BJ (cell line): Measurements from ENCODE around the gene PLXNB2. TPM values are rescaled to one million over a fixed set of nuclear protein-coding genes. Genes with fewer than 3 reads are reported as not detected.
A peak's percentile ranks its signal among the peaks of the same experiment; 100 is the strongest.

Experiments
- CTCF ChIA-PET: fragments of 350-600 bp; formaldehyde crosslinking; extraction: SDS; loops from one replicate; lab custom pipeline; 2021; ENCODE audit warnings: antibody characterized with exemption, inconsistent platforms; lab: Yijun Ruan, JAX
- POLR2A ChIA-PET: fragments of 300-600 bp; sonication (Branson Sonifier 250); formaldehyde crosslinking; extraction: SDS; loops from one replicate; lab custom pipeline; 2021; ENCODE audit warnings: antibody characterized with exemption; lab: Charles Lee
- DNase-seq: peaks from one replicate; pipeline ENCODE4 v3.0.0-alpha.2; 2011; ENCODE audit warnings: low read depth
- H3K27me3 ChIP-seq: 2 replicates; pipeline ENCODE4 v1.6.0; 2011; ENCODE audit warnings: low read length; ENCODE audit not compliant: control insufficient read depth, insufficient read depth
- H3K36me3 ChIP-seq: 2 replicates; pipeline ENCODE4 v1.5.1; 2011; ENCODE audit warnings: low read length; ENCODE audit not compliant: control insufficient read depth, insufficient read depth
- H3K4me3 ChIP-seq: 2 replicates; pipeline ENCODE4 v1.5.1; 2011; ENCODE audit warnings: low read depth, mild to moderate bottlenecking, control low read depth, low read length
- CTCF ChIP-seq: IDR thresholded peaks from 2 replicates; pipeline ENCODE4 v1.5.1; 2011; ENCODE audit warnings: low read depth, mild to moderate bottlenecking, control low read depth, inconsistent platforms, low read length, moderate library complexity; ENCODE audit not compliant: insufficient read depth
- polyA plus RNA-seq: library from polyadenylated mRNA; depleted of rRNA; stranded (reverse); fragments of >200 nt; gene quantifications from 2 replicates; pipeline ENCODE4 v1.2.3, GENCODE V29; 2011

Gene PLXNB2
- polyA plus RNA-seq, 1 experiment = 143 TPM

GRCh38 chr22:50307890-50308596, 597 bp upstream of the PLXNB2 start:
- H3K4me3 ChIP-seq = no peak overlapping the region
- CTCF ChIA-PET = interaction anchor here (0.9 to 7.4 kb wide), 3 partner anchors 16 to 35 kb away, joined by 3 to 36 read pairs (median 5); partner anchors contain the start of gene DENND6B
- POLR2A ChIA-PET = interaction anchor here (0.6 to 0.7 kb wide), 3 partner anchors 17 to 47 kb away, joined by 3 to 5 read pairs (median 4); partner anchors contain the start of gene MAPK11
- no peaks in the 10 kb centered on the region for H3K27me3 ChIP-seq
- DNase-seq = no peak
- peaks cover 15% of the 10 kb centered on the region for H3K36me3 ChIP-seq
- no peak for TF ChIP-seq CTCF

- ChIA-PET POLR2A (interaction anchor here (0.6 kb wide), 1 partner anchor 14 kb away, joined by 3 read pairs; no protein-coding TSS in a partner anchor), CTCF (interaction anchor here (0.7 to 7.4 kb wide), 8 partner anchors 13 to 67 kb away, joined by 3 to 38 read pairs (median 9); partner anchors contain the start of gene DENND6B)
- H3K27me3 ChIP-seq = no peaks in the 10 kb centered on the region
- peaks cover 17% of the 10 kb centered on the region for H3K36me3 ChIP-seq
- DNase-seq = peak; percentile 77
- no peak for TF ChIP-seq CTCF
- H3K4me3 ChIP-seq = peak overlapping the region; percentile 98
Measured at GRCh38 chr22:50305923-50306566, 1.4 kb downstream of the PLXNB2 start.

- no peak for TF ChIP-seq CTCF
- Histone ChIP-seq H3K27me3 (no peaks in the 10 kb centered on the region), H3K36me3 (peaks cover 20% of the 10 kb centered on the region), H3K4me3 (peak overlapping the region; percentile 98)
- ChIA-PET POLR2A (interaction anchor here (0.6 kb wide), 1 partner anchor 13 kb away, joined by 3 read pairs; no protein-coding TSS in a partner anchor), CTCF (interaction anchor here (0.7 to 7.4 kb wide), 9 partner anchors 12 to 67 kb away, joined by 3 to 38 read pairs (median 6); partner anchors contain the start of gene DENND6B)
- DNase-seq = no peak
Measured at GRCh38 chr22:50305393-50305922, 2.0 kb downstream of the PLXNB2 start.

GRCh38 chr22:50304528-50305392, 2.7 kb downstream of the PLXNB2 start:
- POLR2A ChIA-PET = no interaction called here
- Histone ChIP-seq H3K36me3 (peaks cover 24% of the 10 kb centered on the region), H3K4me3 (peak overlapping the region; percentile 98), H3K27me3 (no peaks in the 10 kb centered on the region)
- DNase-seq = no peak
- CTCF ChIA-PET = interaction anchor here (1.0 to 7.4 kb wide), 6 partner anchors 12 to 96 kb away, joined by 3 to 38 read pairs (median 17); partner anchors contain the start of gene DENND6B
- no peak for TF ChIP-seq CTCF
